Measurements from ENCODE around the gene ADRM1.

DNA sequence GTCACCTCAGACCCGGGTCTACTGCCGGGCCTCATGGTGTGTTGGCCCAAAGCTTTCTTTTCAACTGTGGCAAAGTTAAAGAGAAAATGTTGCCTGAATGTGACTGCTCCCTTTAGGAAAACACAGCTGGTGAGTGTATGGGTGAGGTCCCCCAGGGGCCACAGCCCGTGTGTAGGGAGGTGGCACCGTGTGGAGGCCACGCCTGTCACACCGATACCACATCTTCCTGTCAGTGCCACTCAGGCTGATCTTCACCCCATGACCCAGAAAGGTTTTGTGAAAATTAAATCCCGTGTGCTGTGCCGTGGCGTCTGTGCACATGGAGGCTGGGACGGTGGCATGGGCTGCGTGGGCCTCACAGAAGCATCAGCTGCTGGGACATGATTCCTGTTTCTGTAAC is 10.7 kb upstream of the ADRM1 start:
- no peak for TF ChIP-seq EGR1 (IDR thresholded peaks at IDR 0.05)
- TF ChIP-seq, protein P1, sequence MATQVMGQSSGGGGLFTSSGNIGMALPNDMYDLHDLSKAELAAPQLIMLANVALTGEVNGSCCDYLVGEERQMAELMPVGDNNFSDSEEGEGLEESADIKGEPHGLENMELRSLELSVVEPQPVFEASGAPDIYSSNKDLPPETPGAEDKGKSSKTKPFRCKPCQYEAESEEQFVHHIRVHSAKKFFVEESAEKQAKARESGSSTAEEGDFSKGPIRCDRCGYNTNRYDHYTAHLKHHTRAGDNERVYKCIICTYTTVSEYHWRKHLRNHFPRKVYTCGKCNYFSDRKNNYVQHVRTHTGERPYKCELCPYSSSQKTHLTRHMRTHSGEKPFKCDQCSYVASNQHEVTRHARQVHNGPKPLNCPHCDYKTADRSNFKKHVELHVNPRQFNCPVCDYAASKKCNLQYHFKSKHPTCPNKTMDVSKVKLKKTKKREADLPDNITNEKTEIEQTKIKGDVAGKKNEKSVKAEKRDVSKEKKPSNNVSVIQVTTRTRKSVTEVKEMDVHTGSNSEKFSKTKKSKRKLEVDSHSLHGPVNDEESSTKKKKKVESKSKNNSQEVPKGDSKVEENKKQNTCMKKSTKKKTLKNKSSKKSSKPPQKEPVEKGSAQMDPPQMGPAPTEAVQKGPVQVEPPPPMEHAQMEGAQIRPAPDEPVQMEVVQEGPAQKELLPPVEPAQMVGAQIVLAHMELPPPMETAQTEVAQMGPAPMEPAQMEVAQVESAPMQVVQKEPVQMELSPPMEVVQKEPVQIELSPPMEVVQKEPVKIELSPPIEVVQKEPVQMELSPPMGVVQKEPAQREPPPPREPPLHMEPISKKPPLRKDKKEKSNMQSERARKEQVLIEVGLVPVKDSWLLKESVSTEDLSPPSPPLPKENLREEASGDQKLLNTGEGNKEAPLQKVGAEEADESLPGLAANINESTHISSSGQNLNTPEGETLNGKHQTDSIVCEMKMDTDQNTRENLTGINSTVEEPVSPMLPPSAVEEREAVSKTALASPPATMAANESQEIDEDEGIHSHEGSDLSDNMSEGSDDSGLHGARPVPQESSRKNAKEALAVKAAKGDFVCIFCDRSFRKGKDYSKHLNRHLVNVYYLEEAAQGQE (IDR thresholded peaks at IDR 0.05; ENCODE audit: low read depth) = no peak
